HepG2 (cell line): ENCODE results near the gene ZNF678. TPM values are rescaled to one million over a fixed set of nuclear protein-coding genes. Genes with fewer than 3 reads are reported as not detected.

ENCODE experiments used
- ATAC-seq: fragments of 200-7000 bp; cut with Tn5 transposase; 3 replicates; pipeline ENCODE4 v1.9.1; 2020; ENCODE audit warnings: mild to moderate bottlenecking, moderate library complexity
- BruUV-seq: library from RNA; stranded (reverse); fragments of 400-500 nt; replicated peaks from 2 replicates; lab custom pipeline; 2021; lab: Mats Ljungman, UMichigan
- CTCF ChIA-PET: fragments of 300-600 bp; formaldehyde crosslinking; extraction: SDS; loops from one replicate; lab custom pipeline; 2021; ENCODE audit warnings: low total read pairs, inconsistent platforms, low intra/inter-chr PET ratio; lab: Yijun Ruan, JAX
- POLR2A ChIA-PET: fragments of 350-600 bp; sonication (Branson Sonifier 250); formaldehyde crosslinking; loops from one replicate; lab custom pipeline; 2020; ENCODE audit warnings: antibody characterized with exemption, inconsistent platforms; lab: Yijun Ruan, JAX
- DNase-seq: peaks from one replicate; pipeline ENCODE4 v3.0.0-alpha.2; 2015; ENCODE audit warnings: low spot score
- FAIRE-seq: peaks from 3 replicates; lab custom pipeline; 2011; peaks lifted over from hg19 to GRCh38; lab: Jason Lieb, UNC
- H2AFZ ChIP-seq: one replicate; pipeline ENCODE4 v1.6.1; 2011; ENCODE audit warnings: low read length, inconsistent platforms
- H3K27ac ChIP-seq: fragments of 300-600 bp; 3 replicates; pipeline ENCODE4 v1.8.0; 2011; ENCODE audit warnings: mixed run types, mild to moderate bottlenecking, mixed read lengths, low read length, inconsistent platforms; ENCODE audit not compliant: insufficient read depth; ENCODE audit errors: extremely low read length
- H3K27me3 ChIP-seq, 2 experiments: fragments of 200-600 bp in 1 of 2; 2 replicates in 1 of 2; 3 replicates in 1 of 2; pipeline versions ENCODE4 v1.6.0 to v1.8.0; 2011; ENCODE audit warnings: low read length in 2 of 2, mild to moderate bottlenecking in 2 of 2, moderate library complexity in 2 of 2, inconsistent platforms in 1 of 2; ENCODE audit not compliant: insufficient read depth in 2 of 2, control insufficient read depth in 1 of 2
- H3K36me3 ChIP-seq, 2 experiments: fragments of 200-600 bp in 1 of 2; replicated peaks in 1 of 2; 2 replicates in 1 of 2; 3 replicates in 1 of 2; pipeline versions ENCODE4 v1.5.1 to v1.8.0; 2011; ENCODE audit warnings: low read length in 2 of 2, inconsistent platforms in 1 of 2; ENCODE audit not compliant: insufficient read depth in 2 of 2, control insufficient read depth in 1 of 2
- H3K4me1 ChIP-seq: 2 replicates; pipeline ENCODE4 v1.5.1; 2012; ENCODE audit warnings: low read length, inconsistent platforms; ENCODE audit not compliant: insufficient read depth
- H3K4me2 ChIP-seq: 2 replicates; pipeline ENCODE4 v1.6.0; 2011; ENCODE audit warnings: low read depth, low read length, inconsistent platforms
- H3K4me3 ChIP-seq, 3 experiments: fragments of 200-600 bp in 1 of 3; sonication (generic), shearing (Covaris generic) in 1 of 3; replicated peaks in 1 of 3; 2 replicates each; pipeline ENCODE4 v1.5.1; 2011 to 2016; ENCODE audit warnings: low read length in 3 of 3, inconsistent platforms in 2 of 3, low read depth in 2 of 3, mild to moderate bottlenecking in 2 of 3, control low read depth in 1 of 3, mixed read lengths in 1 of 3; ENCODE audit not compliant: insufficient read depth in 1 of 3
- H3K79me2 ChIP-seq: one replicate; pipeline ENCODE4 v1.6.1; 2011; ENCODE audit warnings: low read length, inconsistent platforms; ENCODE audit not compliant: insufficient read depth
- H3K9ac ChIP-seq: 2 replicates; pipeline ENCODE4 v1.6.0; 2011; ENCODE audit warnings: mild to moderate bottlenecking, low read depth, low read length, inconsistent platforms; ENCODE audit not compliant: insufficient read depth
- H3K9me3 ChIP-seq: 2 replicates; pipeline ENCODE4 v1.5.1; 2012; ENCODE audit warnings: mild to moderate bottlenecking, low read length
- H4K20me1 ChIP-seq: 2 replicates; pipeline ENCODE4 v1.6.0; 2011; ENCODE audit warnings: inconsistent platforms, mild to moderate bottlenecking, low read length, moderate library complexity; ENCODE audit not compliant: insufficient read depth
- HNRNPLL ChIP-seq: fragments of 200-400 bp; formaldehyde crosslinking; IDR thresholded peaks from 2 replicates; pipeline ENCODE4 v1.6.1; 2017; ENCODE audit warnings: mild to moderate bottlenecking, low read depth, low read length; ENCODE audit not compliant: poor library complexity, severe bottlenecking
- WGBS: methylation state at CpG from one replicate; pipeline ENCODE4 v1.1.6; 2017; ENCODE audit warnings: low lambda C conversion rate; 5-methylcytosine and 5-hydroxymethylcytosine counted together
- in situ Hi-C: cut with HindIII; loops from 2 replicates; pipeline ENCODE4 v1.10.0; 2017; ENCODE audit warnings: low pct_unique_long_range_greater_than_20kb; ENCODE audit not compliant: extremely low pct_ligation_motif_present
- intact Hi-C: fragments of 100-400 bp; cut with micrococcal nuclease; formaldehyde crosslinking; loops from one replicate; pipeline ENCODE4 v1.10.0; 2022; ENCODE audit not compliant: unreplicated experiment
- polyA plus RNA-seq, 8 experiments: library from polyadenylated mRNA; depleted of rRNA in 3 of 8; stranded (reverse) in 7 of 8; unstranded in 1 of 8; fragments of >200 nt; fragmentation: Illumina TruSeq in 4 of 8; extraction: Trizol in 4 of 8; gene quantifications; 2 replicates each; pipeline versions ENCODE4 v1.2.1 to v1.2.3, GENCODE V29; 2011 to 2016; ENCODE audit warnings: low read depth in 4 of 8, missing spikeins in 1 of 8, mixed read lengths in 1 of 8; ENCODE audit not compliant: insufficient read depth in 1 of 8
- total RNA-seq, 5 experiments: library from RNA; depleted of rRNA; stranded (reverse); fragments of >200 nt; fragmentation: Illumina TruSeq; extraction: Trizol; gene quantifications; 2 replicates each; pipeline ENCODE4 v1.2.3, GENCODE V29; 2016; ENCODE audit warnings: low read depth in 1 of 5
- TF ChIP-seq, protein P1 (sequence below): sonication (generic); formaldehyde crosslinking; IDR thresholded peaks from 2 replicates; pipeline ENCODE4 v1.4.0; 2020; ENCODE audit warnings: missing genetic modification reagents

Gene ZNF678
- total and polyA plus RNA-seq, 2 of the 13 experiments (the other 11 are each of a cell fraction or from before 2014, with no cell fraction given): 2.0 to 7.6 TPM

DNA sequence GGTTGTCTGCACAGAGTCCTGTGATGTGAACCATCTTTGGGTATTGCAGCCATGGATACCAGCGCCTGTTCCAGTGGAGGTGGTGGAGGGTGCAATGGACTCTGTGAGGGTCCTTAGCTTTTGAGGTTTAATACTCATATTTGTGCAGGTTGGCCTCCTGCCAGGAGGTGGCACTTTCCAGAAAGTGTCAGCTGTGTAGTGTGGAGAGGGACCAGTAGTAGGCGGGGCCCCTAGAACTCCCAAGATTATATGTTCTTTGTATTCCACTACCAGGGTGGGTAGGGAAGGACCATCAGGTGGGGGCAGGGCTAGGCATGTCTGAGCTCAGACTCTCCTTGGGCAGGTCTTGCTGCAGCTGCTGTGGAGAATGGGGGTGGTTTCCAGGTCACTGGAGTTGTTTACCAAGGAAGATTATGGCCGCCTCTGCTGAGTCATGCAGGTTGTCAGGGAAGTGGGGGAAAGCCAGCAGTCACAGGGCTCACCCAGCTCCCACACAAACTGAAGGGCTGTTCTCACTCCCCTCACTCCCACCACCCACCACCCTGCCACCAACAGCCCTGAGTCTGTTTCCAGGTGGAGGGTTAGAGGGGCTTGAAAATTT is 31.2 kb upstream of the ZNF678 start:
- in situ Hi-C loops: no loop called here
- peaks cover 6% of the 10 kb centered on the region for H3K9me3 ChIP-seq
- H3K4me3 ChIP-seq: no peak overlapping the region
- ChIA-PET CTCF (no interaction called here), POLR2A (no interaction called here)
- no peaks in the 10 kb centered on the region for H3K36me3 ChIP-seq
- no peak for TF ChIP-seq HNRNPLL
- TF ChIP-seq, protein P1, sequence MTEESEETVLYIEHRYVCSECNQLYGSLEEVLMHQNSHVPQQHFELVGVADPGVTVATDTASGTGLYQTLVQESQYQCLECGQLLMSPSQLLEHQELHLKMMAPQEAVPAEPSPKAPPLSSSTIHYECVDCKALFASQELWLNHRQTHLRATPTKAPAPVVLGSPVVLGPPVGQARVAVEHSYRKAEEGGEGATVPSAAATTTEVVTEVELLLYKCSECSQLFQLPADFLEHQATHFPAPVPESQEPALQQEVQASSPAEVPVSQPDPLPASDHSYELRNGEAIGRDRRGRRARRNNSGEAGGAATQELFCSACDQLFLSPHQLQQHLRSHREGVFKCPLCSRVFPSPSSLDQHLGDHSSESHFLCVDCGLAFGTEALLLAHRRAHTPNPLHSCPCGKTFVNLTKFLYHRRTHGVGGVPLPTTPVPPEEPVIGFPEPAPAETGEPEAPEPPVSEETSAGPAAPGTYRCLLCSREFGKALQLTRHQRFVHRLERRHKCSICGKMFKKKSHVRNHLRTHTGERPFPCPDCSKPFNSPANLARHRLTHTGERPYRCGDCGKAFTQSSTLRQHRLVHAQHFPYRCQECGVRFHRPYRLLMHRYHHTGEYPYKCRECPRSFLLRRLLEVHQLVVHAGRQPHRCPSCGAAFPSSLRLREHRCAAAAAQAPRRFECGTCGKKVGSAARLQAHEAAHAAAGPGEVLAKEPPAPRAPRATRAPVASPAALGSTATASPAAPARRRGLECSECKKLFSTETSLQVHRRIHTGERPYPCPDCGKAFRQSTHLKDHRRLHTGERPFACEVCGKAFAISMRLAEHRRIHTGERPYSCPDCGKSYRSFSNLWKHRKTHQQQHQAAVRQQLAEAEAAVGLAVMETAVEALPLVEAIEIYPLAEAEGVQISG (CRISPR knock-in tag): peak; percentile 16; the same call in 1 of the 2 replicates
- DNase-seq (no peak), FAIRE-seq (no peak), ATAC-seq (no peak)
- no peaks in the 10 kb centered on the region for H4K20me1 ChIP-seq
- intact Hi-C loops: no loop called here
- no peak overlapping the region for H3K4me2 ChIP-seq
- 50% methylated on average over 2 of the region's 3 CpGs for WGBS
- H3K4me1 ChIP-seq: no peaks in the 10 kb centered on the region
- H3K9ac ChIP-seq: no peak overlapping the region
- no peaks in the 10 kb centered on the region for H3K79me2 ChIP-seq
- H2AFZ ChIP-seq: no peak overlapping the region
- H3K27ac ChIP-seq: no peak overlapping the region
- no peaks in the 10 kb centered on the region for H3K27me3 ChIP-seq
- BruUV-seq: no TSS peak
